HCT116 (cell line): Measurements from ENCODE around the gene DEF6. TPM values are rescaled to one million over a fixed set of nuclear protein-coding genes. Genes with fewer than 3 reads are reported as not detected.

Experiments
- total RNA-seq: library from RNA; stranded (reverse); gene quantifications from one replicate; pipeline ENCODE4 v1.2.1, GENCODE V29; 2021; ENCODE audit not compliant: unreplicated experiment
- TF ChIP-seq, protein P1 (sequence below): IDR thresholded peaks from 2 replicates; pipeline ENCODE4 v1.6.1; 2011; ENCODE audit warnings: mild to moderate bottlenecking, low read length, moderate library complexity; ENCODE audit not compliant: insufficient replicate concordance; ENCODE audit errors: extremely low read depth

The DEF6 gene
- total RNA-seq, 1 experiment from 2014 or later, result 40.4 TPM

DNA sequence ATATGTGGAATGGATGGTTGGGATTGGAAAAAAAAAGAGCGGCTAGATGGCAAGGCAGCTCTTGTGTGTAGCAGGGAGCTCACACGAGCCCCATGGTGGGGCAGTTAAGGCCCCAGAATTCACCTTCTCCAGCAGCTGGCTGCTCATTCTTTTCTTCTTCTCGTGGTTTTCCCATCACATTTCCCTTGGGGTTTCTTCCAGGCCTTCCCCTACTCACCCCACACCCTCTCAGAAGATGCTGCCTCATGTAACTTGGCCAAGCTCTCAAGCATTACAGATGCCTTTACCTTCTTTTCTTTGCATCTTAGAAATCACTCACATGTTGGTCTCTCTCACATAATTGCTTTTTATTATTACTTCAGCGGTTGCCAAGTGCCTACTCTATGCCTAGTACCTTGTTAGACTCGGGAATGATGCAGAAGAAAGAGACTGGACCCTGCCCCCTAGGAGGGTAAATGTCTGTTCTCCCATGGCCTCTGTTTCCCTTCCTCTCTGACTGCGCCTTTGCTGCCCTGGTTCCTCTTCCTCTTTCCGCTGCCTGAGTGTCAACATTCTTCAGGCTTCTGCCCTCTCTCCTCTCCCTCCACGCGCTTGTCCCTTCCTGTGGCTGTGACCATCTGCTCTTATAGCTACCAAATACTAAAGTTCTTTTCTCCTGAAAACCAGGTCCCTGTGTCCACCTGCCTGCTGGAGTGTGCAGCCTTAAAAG, 73.3 kb downstream of the DEF6 start (continued):
- TF ChIP-seq, protein P1, sequence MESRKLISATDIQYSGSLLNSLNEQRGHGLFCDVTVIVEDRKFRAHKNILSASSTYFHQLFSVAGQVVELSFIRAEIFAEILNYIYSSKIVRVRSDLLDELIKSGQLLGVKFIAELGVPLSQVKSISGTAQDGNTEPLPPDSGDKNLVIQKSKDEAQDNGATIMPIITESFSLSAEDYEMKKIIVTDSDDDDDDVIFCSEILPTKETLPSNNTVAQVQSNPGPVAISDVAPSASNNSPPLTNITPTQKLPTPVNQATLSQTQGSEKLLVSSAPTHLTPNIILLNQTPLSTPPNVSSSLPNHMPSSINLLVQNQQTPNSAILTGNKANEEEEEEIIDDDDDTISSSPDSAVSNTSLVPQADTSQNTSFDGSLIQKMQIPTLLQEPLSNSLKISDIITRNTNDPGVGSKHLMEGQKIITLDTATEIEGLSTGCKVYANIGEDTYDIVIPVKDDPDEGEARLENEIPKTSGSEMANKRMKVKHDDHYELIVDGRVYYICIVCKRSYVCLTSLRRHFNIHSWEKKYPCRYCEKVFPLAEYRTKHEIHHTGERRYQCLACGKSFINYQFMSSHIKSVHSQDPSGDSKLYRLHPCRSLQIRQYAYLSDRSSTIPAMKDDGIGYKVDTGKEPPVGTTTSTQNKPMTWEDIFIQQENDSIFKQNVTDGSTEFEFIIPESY, result no peak

Other genes with a start within 250 kb of the DEF6 start
- gene TCP11, start 156.5 kb upstream of the DEF6 start, total RNA-seq, result not detected
- 0.05 TPM for gene SCUBE3, start 83.9 kb upstream of the DEF6 start, total RNA-seq
- gene ZNF76, start 38.1 kb upstream of the DEF6 start, total RNA-seq, result 47.5 TPM
- gene PPARD, start 44.7 kb downstream of the DEF6 start, total RNA-seq, result 38.4 TPM
- gene FANCE, start 154.5 kb downstream of the DEF6 start, total RNA-seq, result 16.1 TPM
- 1,981 TPM for gene RPL10A, start 170.6 kb downstream of the DEF6 start, total RNA-seq
- gene TEAD3, start 199.3 kb downstream of the DEF6 start, total RNA-seq, result 21.8 TPM
- not detected for gene TULP1, start 215.1 kb downstream of the DEF6 start, total RNA-seq